MM.1S (cell line): ENCODE results near the gene SPCS3.

Experiments used
- CTCF ChIP-seq: fragments of 300-600 bp; sonication (generic); IDR thresholded peaks from 2 replicates; pipeline ENCODE4 v1.5.1; 2016; ENCODE audit warnings: antibody characterized with exemption, low read length, mixed read lengths
- EZH2 ChIP-seq: fragments of 300-600 bp; sonication (generic); optimal IDR thresholded peaks from 2 replicates; pipeline ENCODE3; 2017; ENCODE audit warnings: low read depth, mild to moderate bottlenecking, antibody characterized with exemption, low read length, mixed read lengths
- EZH2phosphoT487 ChIP-seq: fragments of 300-600 bp; sonication (generic); IDR thresholded peaks from 2 replicates; pipeline ENCODE4 v1.6.1; 2018; ENCODE audit warnings: antibody characterized with exemption, low read length

DNA sequence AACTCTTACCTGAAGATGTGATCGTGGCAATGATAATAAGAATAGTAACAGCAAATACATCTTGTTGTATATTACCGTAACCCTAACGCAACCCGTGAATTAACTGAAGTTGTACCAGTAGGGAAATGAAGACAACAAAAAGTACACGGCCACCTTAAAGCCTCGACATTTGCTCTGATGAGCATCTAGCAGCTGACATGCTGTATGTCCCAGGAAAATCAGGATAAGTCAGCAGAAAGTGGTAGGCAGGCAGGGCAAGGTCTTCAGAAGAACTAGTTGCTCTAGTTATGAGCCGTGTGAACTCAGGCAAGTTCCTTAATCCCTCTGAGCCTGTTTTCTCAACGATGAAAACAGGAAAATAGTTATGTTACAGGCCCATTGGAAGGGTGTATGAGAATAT, 43.1 kb upstream of the SPCS3 start:
- TF ChIP-seq CTCF (no peak), EZH2 (no peak), EZH2phosphoT487 (no peak)
